CD4-positive, alpha-beta T cell treated with Interferon gamma for 1 hour (primary cell): ENCODE results near the gene IL21R.
"Not testable (repeated sequence)": the region's sequence is repeated elsewhere in the genome, so short reads cannot be mapped to it uniquely, and the experiment has no call there.

ENCODE experiments used
- DNase-seq: peaks from one replicate; pipeline ENCODE4 v3.0.0-alpha.2; 2020

Gene IL21R

DNA sequence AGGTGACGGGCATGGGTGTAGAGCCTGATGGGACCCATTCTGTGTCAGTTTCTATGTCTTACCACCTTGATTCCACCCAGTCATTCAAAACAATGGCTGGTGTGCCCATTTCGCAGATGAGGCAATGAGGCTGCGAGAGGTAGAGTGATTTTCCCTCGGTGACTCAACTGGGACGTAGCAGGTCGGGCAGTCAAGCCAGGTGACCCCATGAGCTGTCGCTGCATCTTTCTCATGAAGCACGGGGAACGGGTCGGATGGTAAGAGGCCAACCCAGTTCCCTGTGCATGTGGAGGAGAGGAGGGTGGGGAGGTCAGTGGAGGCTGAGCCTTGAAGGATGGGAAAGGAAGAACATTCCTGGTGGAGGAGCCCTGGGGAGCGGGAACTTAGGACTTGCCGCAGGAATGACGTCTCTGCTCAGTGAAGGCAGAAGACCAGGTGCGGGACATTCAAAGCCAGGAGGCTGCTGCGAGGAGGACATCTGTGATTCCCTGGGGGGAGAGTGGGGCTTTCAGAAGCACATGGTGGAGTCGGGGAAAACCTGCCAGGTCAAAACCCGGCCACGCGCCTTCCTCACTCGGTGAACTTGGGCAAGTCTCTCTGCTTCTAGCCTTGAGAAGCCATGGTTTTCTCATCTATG is 1.1 kb downstream of the IL21R start:
- peak; percentile 47 for DNase-seq

DNA sequence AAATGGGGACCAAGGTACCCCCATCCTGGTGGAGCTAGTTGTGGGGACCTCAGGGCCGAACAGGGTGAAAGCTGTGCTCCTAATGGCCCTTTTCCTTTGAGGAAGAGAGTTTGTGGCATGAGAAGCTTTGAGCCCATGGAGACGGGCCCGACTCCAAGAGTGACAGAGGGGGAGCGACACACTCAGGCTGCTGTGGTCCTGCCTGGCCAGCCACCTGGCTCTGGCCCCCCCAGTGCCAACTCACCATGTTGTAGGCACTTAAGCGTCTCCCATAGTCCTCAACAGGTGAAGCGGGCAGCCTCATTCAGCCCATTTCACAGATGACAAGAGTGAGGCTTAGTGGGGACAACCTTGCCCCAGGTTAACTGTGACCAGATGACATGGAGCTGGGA is 1.6 kb downstream of the IL21R start:
- DNase-seq, result no peak

- no peak for DNase-seq
Observed at GRCh38 chr16:27404163-27404823, 2.3 kb downstream of the IL21R start.

- no peak for DNase-seq
Observed at GRCh38 chr16:27405546-27406451, 3.8 kb downstream of the IL21R start.

GRCh38 chr16:27406511-27407128 is 4.6 kb downstream of the IL21R start:
- DNase-seq, result no peak

DNA sequence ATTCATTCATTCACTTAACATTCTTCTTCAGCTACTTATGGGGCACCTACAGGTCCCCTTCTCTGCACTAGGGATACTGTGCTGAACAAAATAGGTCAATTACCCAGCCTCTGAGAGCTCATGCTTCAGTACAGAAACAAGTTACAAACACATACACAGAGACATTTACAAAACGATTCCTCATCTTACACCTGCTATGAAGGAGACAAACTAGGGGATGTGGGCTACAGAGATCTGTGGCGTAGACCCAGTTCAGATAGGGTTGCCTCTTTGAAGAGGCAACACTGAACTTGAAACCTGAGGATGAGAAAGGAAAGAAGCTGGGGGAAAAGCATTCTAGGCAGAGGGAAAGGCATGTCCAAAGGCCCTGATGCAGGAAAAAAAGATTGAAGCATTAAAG is 5.2 kb downstream of the IL21R start:
- DNase-seq, result no peak

- no peak for DNase-seq
Observed at GRCh38 chr16:27408012-27408601, 6.1 kb downstream of the IL21R start.

DNA sequence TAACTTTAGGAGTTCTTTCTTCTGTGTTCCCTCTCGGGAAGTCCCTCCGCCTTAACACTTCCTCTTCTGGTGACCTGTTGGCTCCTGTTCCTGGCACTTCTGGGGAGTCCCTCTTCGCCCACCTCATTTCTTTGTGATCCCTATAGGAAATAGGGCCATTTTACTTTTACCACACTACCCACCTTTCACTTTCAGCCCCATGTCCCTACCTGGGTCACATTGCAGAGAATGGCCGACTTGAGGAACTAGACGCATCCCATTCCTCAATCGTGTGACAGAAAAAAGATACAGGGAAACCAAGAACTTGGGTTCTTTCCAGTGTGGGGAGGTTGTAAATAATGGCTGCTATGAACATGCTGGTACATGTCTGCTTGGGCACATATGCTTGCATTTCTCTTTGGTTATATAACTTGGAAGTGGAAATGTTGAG is 6.6 kb downstream of the IL21R start:
- DNase-seq, result no peak

DNA sequence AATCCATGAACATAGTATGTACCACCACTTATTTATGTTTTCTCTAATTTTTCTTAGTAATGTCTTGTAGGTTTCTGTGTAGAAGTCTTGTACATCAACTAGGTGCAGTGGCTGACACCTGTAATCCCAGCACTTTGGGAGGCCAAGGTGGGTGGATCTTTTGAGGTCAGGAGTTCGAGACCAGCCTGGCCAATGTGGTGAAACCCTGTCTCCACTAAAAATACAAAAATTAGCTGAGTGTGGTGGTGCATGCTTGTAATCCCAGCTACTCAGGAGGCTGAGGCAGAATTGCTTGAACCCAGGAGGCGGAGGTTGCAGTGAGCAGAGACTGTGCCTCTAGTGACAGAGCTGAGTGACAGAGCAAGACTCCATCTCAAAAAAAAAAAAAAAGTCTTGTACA is 8.0 kb downstream of the IL21R start:
- not testable (repeated sequence) for DNase-seq

DNA sequence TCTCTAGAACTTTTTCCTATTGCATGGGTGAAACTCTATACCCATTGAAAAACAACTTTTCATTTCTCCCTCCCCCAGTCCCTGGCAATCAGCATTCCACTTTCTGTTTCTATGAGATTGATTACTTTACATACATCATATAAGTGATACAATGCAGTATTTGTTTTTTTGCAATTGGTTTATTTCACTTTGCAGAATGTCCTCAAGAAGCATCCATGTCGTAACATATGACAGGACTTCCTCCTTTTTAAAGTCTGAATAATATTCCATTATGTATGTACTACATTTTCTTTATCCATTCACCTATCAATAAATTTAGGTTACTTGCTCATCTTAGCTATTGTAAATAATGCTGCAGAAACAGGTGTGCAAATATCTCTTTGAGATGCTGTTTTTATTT is 8.8 kb downstream of the IL21R start:
- no peak for DNase-seq

DNA sequence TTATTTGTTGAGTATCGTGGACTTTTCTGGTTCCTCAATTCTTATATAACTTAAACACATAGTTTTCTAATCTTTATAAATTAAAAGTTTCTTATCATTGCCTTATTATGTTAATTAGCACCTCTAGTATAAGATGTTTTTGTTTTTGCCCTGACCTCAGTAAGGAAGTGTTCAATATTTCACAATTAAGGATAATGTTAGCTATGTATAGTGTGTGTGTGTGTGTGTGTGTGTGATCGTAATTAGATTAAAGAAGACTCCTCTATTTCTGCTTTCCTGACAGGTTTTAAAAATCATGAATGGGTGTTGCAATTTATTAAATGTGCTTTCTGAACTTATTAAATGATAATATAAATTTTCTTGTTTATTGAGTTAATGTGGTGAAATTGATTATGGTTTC is 12.0 kb downstream of the IL21R start:
- no peak for DNase-seq

GRCh38 chr16:27414788-27415431 is 12.9 kb downstream of the IL21R start:
- no peak for DNase-seq

DNA sequence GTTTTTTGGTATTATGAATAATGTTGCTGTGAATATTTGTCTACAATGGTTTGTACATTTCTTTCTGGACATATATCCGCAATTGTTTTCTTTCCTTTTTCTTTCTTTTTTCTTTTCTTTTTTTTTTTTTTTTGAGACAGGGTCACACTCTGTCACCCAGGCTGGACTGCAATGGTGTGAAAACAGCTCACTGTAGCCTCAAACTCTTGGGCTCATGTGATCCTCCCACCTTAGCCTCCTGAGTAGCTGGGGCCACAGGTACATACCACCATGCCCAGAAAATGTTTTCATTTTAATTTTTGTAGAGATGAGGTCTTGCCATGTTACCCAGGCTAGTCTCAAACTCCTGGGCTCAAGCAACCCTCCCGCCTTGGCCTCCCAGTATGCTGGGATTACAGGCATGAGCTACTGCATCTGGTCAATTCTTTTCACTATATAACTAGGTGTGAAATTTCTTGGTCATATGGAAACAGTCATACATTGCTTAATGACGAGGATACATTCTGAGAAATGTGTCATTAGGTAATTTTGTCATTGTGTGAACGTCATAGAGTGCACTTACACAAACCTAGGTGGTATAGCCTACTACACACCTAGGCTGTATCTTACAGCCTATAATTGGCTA is 15.2 kb downstream of the IL21R start:
- no peak for DNase-seq

DNA sequence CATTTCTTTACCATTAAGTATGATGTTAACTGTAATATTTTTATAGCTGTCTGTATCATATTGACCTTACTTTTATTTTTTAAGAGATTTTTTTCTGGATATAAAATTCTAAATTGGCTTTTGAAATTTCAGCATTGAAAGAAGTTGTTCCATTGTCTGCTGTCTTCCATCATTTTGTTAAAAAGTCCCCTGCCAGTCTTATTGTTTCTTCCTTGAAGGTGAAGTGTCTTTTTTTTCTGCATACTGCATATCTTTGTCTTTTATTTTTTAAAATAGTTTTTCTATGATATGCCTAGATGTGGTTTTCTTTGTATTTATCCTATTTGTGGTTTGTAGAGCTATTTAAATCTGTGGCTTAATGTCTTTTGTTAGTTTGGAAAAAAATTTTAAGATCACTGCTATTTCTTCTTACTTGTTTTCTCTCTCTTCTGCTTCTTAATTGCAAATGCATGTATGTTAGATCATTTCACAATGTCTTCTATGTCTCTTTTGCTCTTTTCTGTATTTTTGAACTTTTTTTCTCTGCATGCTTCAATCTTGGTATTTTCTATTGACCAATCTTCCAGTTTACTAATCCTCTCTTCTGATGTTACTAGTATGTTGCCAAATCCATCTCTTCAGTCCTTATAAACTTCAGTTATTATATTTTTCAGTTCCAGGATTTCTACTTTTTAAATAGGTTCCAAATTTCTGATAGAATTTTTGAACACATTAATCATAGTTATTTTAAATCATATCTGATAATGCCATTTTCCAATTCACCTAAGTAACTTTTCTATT is 20.2 kb downstream of the IL21R start:
- DNase-seq, result no peak

GRCh38 chr16:27424772-27425498 is 23.0 kb downstream of the IL21R start:
- no peak for DNase-seq

DNA sequence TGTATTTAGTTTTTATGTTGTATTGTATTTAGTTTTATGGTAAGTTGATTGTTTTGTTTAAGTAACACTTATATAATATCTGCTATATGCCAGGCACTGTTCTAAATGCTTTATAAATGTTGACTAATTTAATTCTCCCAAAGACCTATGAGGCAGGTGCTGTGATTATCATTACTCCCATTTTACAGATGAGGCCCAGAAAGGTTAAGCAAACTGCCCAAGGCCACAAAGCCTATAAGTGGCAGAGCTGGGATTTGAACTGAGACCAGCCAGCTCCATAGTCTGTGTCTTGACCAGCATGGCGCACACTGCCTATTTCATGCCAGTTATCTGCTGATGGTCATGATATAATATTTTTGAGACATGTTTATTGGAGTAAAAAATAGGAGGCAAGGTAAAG is 24.0 kb downstream of the IL21R start:
- no peak for DNase-seq

DNA sequence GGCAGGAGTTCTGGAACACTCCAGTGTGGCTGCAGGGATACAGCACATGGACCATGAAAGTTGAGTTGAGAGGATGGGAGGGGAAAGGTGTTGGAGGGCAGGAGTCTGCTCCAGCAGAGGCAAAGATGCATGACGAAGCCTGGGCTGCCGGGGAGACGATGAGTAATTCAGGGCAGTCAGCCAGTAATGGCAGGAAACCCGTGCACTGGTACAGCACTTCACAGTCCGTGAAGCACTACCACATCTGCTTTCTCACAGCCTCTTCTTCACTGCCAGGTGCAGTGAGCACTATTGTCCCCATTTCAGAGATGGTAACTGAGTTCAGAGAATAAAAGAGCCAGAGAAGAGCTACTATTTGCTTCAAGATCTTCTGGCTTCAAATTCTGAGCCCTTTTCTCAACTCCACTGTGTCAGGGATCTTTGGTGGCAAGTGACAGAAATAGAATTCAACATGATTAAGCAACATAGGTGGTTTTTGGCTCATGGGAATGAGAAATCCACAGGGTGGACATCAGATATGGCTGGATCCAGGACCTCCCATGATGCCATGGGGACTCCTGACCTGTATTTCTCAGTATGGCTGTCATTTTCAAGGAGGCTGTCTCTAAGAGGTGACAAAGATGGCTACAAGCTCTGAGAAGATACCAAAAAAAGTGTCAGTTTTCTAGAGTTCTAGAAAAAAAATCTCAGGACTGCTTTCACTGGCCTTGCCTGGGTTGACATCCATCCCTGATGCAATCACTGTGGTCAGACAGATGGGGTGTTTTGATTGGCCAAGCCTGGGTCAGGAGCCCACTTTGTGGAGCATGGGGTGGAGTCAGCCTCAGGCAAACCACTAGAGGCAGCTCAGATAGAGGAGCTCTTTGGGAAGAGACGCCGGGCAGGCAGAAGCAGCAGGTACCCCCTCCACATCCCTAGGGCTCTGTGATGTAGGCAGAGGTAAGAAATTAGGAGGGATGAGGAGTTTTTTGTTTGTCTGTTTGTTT is 24.7 kb downstream of the IL21R start:
- DNase-seq, result peak; percentile 78

DNA sequence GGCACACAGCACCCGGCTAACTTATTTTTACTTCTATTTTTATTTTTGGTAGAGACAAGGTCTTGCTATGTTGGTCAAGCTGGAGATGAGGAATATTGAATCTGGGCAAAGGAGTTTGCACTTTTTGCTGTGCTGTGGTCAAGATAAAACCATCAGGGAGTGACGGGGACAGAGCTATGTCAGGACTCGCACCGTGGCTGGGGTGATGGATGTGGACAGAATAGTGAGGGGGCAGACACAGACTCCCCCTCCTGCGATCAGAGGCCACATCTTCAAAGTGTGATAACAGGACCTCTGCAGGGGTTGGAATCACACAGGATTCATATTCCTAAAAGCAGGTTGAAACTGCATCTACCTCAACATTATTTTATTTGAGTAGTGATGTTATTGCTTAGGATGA is 25.6 kb downstream of the IL21R start:
- DNase-seq, result no peak
